ENCODE results near the gene CYTH3. TPM values are rescaled to one million over a fixed set of nuclear protein-coding genes. Genes with fewer than 3 reads are reported as not detected.
"Not testable (repeated sequence)": the region's sequence is repeated elsewhere in the genome, so short reads cannot be mapped to it uniquely, and the experiment has no call there.

CYTH3 gene
- total RNA-seq, 1 donor from 2014 or later: 17.2 TPM

DNA sequence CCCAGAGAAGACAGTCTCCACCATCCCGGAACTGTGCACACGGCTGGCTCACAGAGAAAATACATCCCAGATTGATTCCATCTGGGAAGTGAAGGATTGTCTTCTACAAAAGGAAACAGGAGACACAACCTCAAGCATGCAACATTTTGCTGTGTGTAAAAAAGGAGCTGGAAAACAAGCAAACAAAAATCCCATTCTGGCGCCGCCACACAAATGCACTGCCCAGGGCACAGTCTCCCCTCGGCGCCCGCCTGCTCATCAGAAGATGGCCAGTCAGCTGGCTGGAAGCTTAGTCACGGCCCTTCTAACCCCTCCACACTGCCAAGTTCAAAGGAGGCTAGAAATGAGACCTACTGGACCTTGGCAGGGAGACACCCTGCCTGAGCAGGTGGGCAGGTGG is 14.1 kb upstream of the CYTH3 start:
- H3K36me3 Mint-ChIP-seq (ENCODE audit: insufficient read depth): no peaks in the 10 kb centered on the region
- H3K4me1 Mint-ChIP-seq (ENCODE audit: low read depth): no peaks in the 10 kb centered on the region
- H3K4me3 Mint-ChIP-seq (ENCODE audit: low read depth): no peak overlapping the region
- H3K27ac Mint-ChIP-seq: no peak overlapping the region
- TF ChIP-seq, protein P1, sequence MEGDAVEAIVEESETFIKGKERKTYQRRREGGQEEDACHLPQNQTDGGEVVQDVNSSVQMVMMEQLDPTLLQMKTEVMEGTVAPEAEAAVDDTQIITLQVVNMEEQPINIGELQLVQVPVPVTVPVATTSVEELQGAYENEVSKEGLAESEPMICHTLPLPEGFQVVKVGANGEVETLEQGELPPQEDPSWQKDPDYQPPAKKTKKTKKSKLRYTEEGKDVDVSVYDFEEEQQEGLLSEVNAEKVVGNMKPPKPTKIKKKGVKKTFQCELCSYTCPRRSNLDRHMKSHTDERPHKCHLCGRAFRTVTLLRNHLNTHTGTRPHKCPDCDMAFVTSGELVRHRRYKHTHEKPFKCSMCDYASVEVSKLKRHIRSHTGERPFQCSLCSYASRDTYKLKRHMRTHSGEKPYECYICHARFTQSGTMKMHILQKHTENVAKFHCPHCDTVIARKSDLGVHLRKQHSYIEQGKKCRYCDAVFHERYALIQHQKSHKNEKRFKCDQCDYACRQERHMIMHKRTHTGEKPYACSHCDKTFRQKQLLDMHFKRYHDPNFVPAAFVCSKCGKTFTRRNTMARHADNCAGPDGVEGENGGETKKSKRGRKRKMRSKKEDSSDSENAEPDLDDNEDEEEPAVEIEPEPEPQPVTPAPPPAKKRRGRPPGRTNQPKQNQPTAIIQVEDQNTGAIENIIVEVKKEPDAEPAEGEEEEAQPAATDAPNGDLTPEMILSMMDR (IDR thresholded peaks at IDR 0.05; ENCODE audit: unreplicated experiment): no peak
- H3K9me3 Mint-ChIP-seq (ENCODE audit: low read depth): no peaks in the 10 kb centered on the region
- H3K27me3 Mint-ChIP-seq: no peaks in the 10 kb centered on the region
- DNase-seq (ENCODE audit: low spot score, unreplicated experiment): no peak

DNA sequence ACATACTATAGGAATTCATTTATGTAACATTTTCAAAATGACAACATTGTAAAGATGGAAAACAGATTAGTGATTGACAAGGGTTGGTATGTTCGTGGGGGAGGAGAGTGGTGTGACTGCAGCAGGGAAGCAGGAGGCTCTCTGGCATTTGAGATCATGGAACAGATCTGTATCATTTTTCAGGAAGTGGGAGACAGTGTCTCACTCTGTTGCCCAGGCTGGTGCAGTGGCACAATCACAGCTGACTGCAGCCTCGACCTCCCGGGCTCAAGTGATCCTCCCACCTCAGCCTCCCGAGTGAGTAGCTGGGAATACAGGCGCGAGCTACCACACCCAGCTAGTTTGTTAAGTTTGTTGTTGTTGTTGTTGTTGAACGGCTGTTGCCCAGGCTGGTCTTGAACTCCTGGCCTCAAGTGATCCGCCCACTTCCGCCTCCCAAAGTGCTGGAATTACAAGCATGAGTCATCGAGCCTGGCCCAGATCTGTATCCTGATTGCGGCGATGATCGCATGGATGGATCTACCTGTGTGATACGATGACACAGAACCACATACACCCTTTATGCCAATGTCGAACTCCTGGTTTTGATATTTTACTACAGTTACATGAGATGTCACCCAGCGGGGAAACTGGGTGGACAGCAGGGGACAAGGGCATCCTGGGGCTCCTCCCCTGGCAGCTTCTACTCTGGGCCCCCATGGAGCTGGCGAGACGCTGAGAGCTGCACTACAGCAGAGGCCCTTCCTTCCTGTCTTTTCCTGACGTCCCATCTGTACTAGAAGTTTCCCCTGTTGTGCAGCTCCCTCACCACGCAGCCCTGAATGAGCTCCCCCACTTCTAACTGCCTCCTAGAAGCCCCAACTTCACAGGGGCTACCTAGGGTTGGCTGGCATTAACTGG is 12.3 kb upstream of the CYTH3 start:
- Mint-ChIP-seq H3K27me3 (no peaks in the 10 kb centered on the region), H3K27ac (no peak overlapping the region), H3K4me1 (ENCODE audit: low read depth) (no peaks in the 10 kb centered on the region), H3K9me3 (ENCODE audit: low read depth) (no peaks in the 10 kb centered on the region), H3K36me3 (ENCODE audit: insufficient read depth) (no peaks in the 10 kb centered on the region), H3K4me3 (ENCODE audit: low read depth) (no peak overlapping the region)
- TF ChIP-seq, protein P1 (IDR thresholded peaks at IDR 0.05; ENCODE audit: unreplicated experiment): no peak
- no peak for DNase-seq (ENCODE audit: low spot score, unreplicated experiment)

DNA sequence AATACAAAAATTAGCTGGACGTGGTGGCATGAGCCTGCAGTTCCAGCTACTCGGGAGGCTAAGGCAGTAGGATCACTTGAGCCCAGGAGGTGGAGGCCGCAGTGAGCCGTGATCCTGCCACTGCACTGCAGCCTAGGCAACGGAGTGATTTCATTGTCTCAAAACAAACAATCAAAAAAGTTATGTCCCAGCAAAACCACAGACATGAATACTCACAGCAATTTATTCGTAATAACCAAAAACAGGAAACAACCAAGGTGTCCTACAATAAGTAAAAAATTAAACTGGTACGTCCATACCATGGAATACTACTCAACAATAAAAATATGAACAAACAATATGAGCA is 11.6 kb upstream of the CYTH3 start:
- no peak for DNase-seq (ENCODE audit: low spot score, unreplicated experiment)
- Mint-ChIP-seq H3K4me3 (ENCODE audit: low read depth) (no peak overlapping the region), H3K9me3 (ENCODE audit: low read depth) (no peaks in the 10 kb centered on the region), H3K27ac (no peak overlapping the region), H3K4me1 (ENCODE audit: low read depth) (no peaks in the 10 kb centered on the region), H3K27me3 (no peaks in the 10 kb centered on the region), H3K36me3 (ENCODE audit: insufficient read depth) (no peaks in the 10 kb centered on the region)
- TF ChIP-seq, protein P1 (IDR thresholded peaks at IDR 0.05; ENCODE audit: unreplicated experiment): no peak

DNA sequence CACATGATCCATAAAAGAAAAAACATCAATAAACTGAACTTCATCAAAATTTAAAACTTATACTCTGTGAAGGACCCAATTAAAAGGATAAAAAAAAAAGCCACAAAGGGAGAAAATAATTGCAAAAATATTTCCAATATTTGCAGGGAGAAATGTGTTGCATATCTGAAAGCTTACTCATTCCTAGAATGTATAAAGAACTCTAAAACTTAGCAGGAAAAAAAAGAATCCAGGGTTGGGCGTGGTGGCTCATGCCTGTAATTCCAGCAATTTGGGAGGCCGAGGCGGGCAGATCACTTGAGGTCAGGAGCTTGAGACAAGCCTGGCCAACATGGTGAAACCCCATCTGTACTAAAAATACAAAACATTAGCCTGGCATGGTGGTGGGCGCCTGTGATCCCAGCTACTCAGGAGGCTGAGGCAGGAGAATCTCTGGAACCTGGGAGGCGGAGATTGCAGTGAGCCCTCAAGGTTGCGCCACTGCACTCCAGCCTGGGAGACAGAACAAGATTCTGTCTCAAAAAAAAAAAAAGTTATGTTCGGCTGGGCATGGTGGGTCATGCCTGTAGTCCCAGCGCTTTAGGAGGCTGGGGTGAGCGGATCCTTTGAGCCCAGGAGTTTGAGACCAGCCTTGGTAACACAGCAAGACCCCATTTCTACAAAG is 11.1 kb upstream of the CYTH3 start:
- not testable (repeated sequence) for H3K27me3 Mint-ChIP-seq; H3K36me3 Mint-ChIP-seq (ENCODE audit: insufficient read depth); H3K27ac Mint-ChIP-seq; H3K4me3 Mint-ChIP-seq (ENCODE audit: low read depth); H3K4me1 Mint-ChIP-seq (ENCODE audit: low read depth); H3K9me3 Mint-ChIP-seq (ENCODE audit: low read depth); DNase-seq (ENCODE audit: low spot score, unreplicated experiment)

DNA sequence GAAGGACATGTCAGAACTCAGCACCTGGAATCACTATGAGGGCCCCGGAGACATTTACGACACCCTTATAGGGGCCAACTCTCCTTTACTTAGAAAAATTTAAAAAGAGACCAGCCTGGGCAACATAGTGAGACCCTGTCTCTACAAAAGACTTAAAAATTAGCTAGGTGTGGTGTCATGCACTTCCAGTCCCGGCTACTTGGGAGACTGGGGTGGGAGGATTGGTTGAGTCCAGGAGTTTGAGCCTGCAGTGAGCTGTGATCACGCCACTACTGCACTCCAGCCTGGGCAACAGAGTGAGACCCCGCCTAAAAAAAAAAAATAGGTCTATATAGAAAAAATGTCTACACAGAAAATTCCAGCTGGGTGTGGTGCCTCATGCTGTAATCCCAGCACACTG is 7.5 kb upstream of the CYTH3 start:
- DNase-seq (ENCODE audit: low spot score, unreplicated experiment): no peak
- H3K4me1 Mint-ChIP-seq (ENCODE audit: low read depth): peaks cover 6% of the 10 kb centered on the region
- TF ChIP-seq, protein P1 (IDR thresholded peaks at IDR 0.05; ENCODE audit: unreplicated experiment): no peak
- no peak overlapping the region for H3K4me3 Mint-ChIP-seq (ENCODE audit: low read depth)
- H3K27me3 Mint-ChIP-seq: peaks cover under 1% of the 10 kb centered on the region
- no peaks in the 10 kb centered on the region for H3K36me3 Mint-ChIP-seq (ENCODE audit: insufficient read depth)
- H3K27ac Mint-ChIP-seq: no peak overlapping the region
- H3K9me3 Mint-ChIP-seq (ENCODE audit: low read depth): no peaks in the 10 kb centered on the region
